GM23338 (cell line): ENCODE data around the gene ESYT1.

Experiments
- CREB1 ChIP-seq: fragments of 250-450 bp; sonication (Bioruptor Pico); IDR thresholded peaks from 2 replicates; pipeline ENCODE4 v1.5.0; 2020; ENCODE audit warnings: low read depth, mild to moderate bottlenecking, moderate library complexity
- EZH2 ChIP-seq: fragments of 200-600 bp; sonication (generic); IDR thresholded peaks from one replicate; pipeline ENCODE4 v1.8.0; 2017; ENCODE audit warnings: antibody characterized with exemption, mild to moderate bottlenecking, low read depth; ENCODE audit not compliant: unreplicated experiment
- EZH2phosphoT487 ChIP-seq: fragments of 200-600 bp; sonication (generic); IDR thresholded peaks from one replicate; pipeline ENCODE4 v1.8.1; 2018; ENCODE audit warnings: antibody characterized with exemption; ENCODE audit not compliant: unreplicated experiment
- JUNB ChIP-seq: IDR thresholded peaks from one replicate; pipeline ENCODE4 v1.6.1; 2016; ENCODE audit warnings: antibody characterized with exemption; ENCODE audit not compliant: unreplicated experiment
- NANOG ChIP-seq: IDR thresholded peaks from 2 replicates; pipeline ENCODE4 v1.6.1; 2016; ENCODE audit warnings: antibody characterized with exemption, borderline replicate concordance
- POLR2AphosphoS5 ChIP-seq: IDR thresholded peaks from 2 replicates; pipeline ENCODE4 v1.6.1; 2016; ENCODE audit warnings: antibody characterized with exemption, low read depth
- STAT1 ChIP-seq: IDR thresholded peaks from one replicate; pipeline ENCODE4 v1.6.1; 2016; ENCODE audit warnings: antibody characterized with exemption; ENCODE audit not compliant: unreplicated experiment
- ZNF114 ChIP-seq: fragments of 250-450 bp; sonication (Bioruptor Pico); IDR thresholded peaks from 2 replicates; pipeline ENCODE4 v1.5.0; 2020; ENCODE audit warnings: mild to moderate bottlenecking, moderate library complexity
- ZNF331 ChIP-seq: fragments of 250-450 bp; sonication (Bioruptor Pico); IDR thresholded peaks from 2 replicates; pipeline ENCODE4 v1.5.0; 2020; ENCODE audit warnings: low read depth, mild to moderate bottlenecking, moderate library complexity
- TF ChIP-seq, protein P1 (sequence below), 2 experiments: fragments of 200-600 bp in 1 of 2; sonication (generic) in 1 of 2; conservative IDR thresholded peaks; 2 replicates each; pipeline versions ENCODE4 v1.5.1 to v1.6.1; 2016 to 2017; ENCODE audit warnings: antibody characterized with exemption in 2 of 2, low read depth in 2 of 2, mild to moderate bottlenecking in 2 of 2, moderate library complexity in 1 of 2
- TF ChIP-seq, protein P2 (sequence below): IDR thresholded peaks from one replicate; pipeline ENCODE4 v1.6.1; 2018; ENCODE audit warnings: antibody characterized with exemption; ENCODE audit not compliant: unreplicated experiment
- TF ChIP-seq, protein P3 (sequence below): IDR thresholded peaks from 2 replicates; pipeline ENCODE4 v1.6.1; 2016; ENCODE audit warnings: antibody characterized with exemption

DNA sequence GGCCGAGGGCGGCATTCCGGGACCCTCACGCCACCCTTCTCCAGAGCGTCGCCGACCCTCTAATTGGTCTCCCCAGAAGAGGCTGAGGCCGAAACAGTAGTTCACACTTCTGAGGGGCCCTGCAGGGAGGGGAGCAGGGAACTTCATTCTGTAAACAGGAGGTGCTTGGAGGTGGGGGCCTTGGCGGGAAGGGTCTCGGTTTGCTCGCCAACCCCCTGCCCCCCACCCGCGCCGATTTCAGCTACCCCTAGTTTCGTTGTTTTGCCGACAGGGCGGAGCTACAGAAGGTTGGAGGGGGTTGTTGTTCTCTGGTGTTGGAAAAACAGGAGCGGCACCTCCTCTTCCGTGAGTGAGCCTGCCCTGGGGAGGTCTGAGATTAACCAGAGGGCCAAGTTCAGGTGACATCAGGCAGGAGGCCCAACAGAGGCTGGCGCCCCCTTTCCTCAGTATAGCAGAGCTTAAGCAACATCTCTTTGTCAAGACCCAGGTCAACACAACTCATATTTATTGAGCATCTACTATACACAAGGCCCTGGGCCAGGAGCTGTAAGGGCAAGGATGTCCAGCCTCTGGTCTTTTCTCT, 47.4 kb upstream of the ESYT1 start:
- TF ChIP-seq, protein P1, sequence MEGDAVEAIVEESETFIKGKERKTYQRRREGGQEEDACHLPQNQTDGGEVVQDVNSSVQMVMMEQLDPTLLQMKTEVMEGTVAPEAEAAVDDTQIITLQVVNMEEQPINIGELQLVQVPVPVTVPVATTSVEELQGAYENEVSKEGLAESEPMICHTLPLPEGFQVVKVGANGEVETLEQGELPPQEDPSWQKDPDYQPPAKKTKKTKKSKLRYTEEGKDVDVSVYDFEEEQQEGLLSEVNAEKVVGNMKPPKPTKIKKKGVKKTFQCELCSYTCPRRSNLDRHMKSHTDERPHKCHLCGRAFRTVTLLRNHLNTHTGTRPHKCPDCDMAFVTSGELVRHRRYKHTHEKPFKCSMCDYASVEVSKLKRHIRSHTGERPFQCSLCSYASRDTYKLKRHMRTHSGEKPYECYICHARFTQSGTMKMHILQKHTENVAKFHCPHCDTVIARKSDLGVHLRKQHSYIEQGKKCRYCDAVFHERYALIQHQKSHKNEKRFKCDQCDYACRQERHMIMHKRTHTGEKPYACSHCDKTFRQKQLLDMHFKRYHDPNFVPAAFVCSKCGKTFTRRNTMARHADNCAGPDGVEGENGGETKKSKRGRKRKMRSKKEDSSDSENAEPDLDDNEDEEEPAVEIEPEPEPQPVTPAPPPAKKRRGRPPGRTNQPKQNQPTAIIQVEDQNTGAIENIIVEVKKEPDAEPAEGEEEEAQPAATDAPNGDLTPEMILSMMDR (conservative IDR thresholded peaks at IDR 0.05; ENCODE audit: low read depth in 2 of 2) = peak; percentile 34 to 49; a peak in 2 of 4 replicates
- TF ChIP-seq POLR2AphosphoS5 (no peak), NANOG (no peak), ZNF114 (CRISPR knock-in tag) (no peak), JUNB (no peak), EZH2 (no peak), CREB1 (no peak), ZNF331 (no peak), STAT1 (no peak), EZH2phosphoT487 (no peak)
- TF ChIP-seq, protein P2, sequence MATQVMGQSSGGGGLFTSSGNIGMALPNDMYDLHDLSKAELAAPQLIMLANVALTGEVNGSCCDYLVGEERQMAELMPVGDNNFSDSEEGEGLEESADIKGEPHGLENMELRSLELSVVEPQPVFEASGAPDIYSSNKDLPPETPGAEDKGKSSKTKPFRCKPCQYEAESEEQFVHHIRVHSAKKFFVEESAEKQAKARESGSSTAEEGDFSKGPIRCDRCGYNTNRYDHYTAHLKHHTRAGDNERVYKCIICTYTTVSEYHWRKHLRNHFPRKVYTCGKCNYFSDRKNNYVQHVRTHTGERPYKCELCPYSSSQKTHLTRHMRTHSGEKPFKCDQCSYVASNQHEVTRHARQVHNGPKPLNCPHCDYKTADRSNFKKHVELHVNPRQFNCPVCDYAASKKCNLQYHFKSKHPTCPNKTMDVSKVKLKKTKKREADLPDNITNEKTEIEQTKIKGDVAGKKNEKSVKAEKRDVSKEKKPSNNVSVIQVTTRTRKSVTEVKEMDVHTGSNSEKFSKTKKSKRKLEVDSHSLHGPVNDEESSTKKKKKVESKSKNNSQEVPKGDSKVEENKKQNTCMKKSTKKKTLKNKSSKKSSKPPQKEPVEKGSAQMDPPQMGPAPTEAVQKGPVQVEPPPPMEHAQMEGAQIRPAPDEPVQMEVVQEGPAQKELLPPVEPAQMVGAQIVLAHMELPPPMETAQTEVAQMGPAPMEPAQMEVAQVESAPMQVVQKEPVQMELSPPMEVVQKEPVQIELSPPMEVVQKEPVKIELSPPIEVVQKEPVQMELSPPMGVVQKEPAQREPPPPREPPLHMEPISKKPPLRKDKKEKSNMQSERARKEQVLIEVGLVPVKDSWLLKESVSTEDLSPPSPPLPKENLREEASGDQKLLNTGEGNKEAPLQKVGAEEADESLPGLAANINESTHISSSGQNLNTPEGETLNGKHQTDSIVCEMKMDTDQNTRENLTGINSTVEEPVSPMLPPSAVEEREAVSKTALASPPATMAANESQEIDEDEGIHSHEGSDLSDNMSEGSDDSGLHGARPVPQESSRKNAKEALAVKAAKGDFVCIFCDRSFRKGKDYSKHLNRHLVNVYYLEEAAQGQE = no peak
- TF ChIP-seq, protein P3, sequence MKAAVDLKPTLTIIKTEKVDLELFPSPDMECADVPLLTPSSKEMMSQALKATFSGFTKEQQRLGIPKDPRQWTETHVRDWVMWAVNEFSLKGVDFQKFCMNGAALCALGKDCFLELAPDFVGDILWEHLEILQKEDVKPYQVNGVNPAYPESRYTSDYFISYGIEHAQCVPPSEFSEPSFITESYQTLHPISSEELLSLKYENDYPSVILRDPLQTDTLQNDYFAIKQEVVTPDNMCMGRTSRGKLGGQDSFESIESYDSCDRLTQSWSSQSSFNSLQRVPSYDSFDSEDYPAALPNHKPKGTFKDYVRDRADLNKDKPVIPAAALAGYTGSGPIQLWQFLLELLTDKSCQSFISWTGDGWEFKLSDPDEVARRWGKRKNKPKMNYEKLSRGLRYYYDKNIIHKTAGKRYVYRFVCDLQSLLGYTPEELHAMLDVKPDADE = no peak
